ENCODE results near the gene GYPE.
"Not testable (repeated sequence)": the region's sequence is repeated elsewhere in the genome, so short reads cannot be mapped to it uniquely, and the experiment has no call there.

GYPE gene

GRCh38 chr4:143905440-143905839 is at the start of gene GYPE:
TSS of gene GYPE (minus strand) at chr4:143905559. CDS start at chr4:143905507, 52 bp downstream.
- DNase-seq (ENCODE audit: low spot score) = not testable (repeated sequence)

GRCh38 chr4:143951458-143951972 is 46.2 kb upstream of the GYPE start:
- not testable (repeated sequence) for DNase-seq (ENCODE audit: low spot score)

GRCh38 chr4:143950967-143951366 is 45.6 kb upstream of the GYPE start:
- DNase-seq (ENCODE audit: low spot score) = not testable (repeated sequence)

GRCh38 chr4:143950185-143950584 is 44.8 kb upstream of the GYPE start:
- DNase-seq (ENCODE audit: low spot score) = not testable (repeated sequence)

- DNase-seq (ENCODE audit: low spot score) = not testable (repeated sequence)
These were observed 42.1 kb upstream of the GYPE start for GRCh38 chr4:143947493-143947892.

- not testable (repeated sequence) for DNase-seq (ENCODE audit: low spot score)
These were observed 35.3 kb upstream of the GYPE start for GRCh38 chr4:143940708-143941107.

GRCh38 chr4:143939528-143939927 is 34.2 kb upstream of the GYPE start:
- DNase-seq (ENCODE audit: low spot score) = no peak

GRCh38 chr4:143938890-143939289 is 33.5 kb upstream of the GYPE start:
- DNase-seq (ENCODE audit: low spot score) = not testable (repeated sequence)

GRCh38 chr4:143921181-143921580 is 15.8 kb upstream of the GYPE start:
- DNase-seq (ENCODE audit: low spot score) = no peak

- DNase-seq (ENCODE audit: low spot score) = not testable (repeated sequence)
These were observed 11.1 kb upstream of the GYPE start for GRCh38 chr4:143916485-143916884.

- not testable (repeated sequence) for DNase-seq (ENCODE audit: low spot score)
These were observed 7.1 kb upstream of the GYPE start for GRCh38 chr4:143912478-143912877.

GRCh38 chr4:143911528-143912417 is 6.4 kb upstream of the GYPE start:
- DNase-seq (ENCODE audit: low spot score) = peak; percentile 2

- not testable (repeated sequence) for DNase-seq (ENCODE audit: low spot score)
These were observed 5.5 kb upstream of the GYPE start for GRCh38 chr4:143910906-143911305.

- peak; percentile 4 for DNase-seq (ENCODE audit: low spot score)
These were observed 2.5 kb upstream of the GYPE start for GRCh38 chr4:143907811-143908210.

- DNase-seq (ENCODE audit: low spot score) = not testable (repeated sequence)
These were observed 928 bp downstream of the GYPE start for GRCh38 chr4:143904431-143904830.

- DNase-seq (ENCODE audit: low spot score) = not testable (repeated sequence)
These were observed 15.0 kb downstream of the GYPE start for GRCh38 chr4:143890323-143890722.

- not testable (repeated sequence) for DNase-seq (ENCODE audit: low spot score)
These were observed 17.2 kb downstream of the GYPE start for GRCh38 chr4:143888189-143888588.

- DNase-seq (ENCODE audit: low spot score) = not testable (repeated sequence)
These were observed 20.4 kb downstream of the GYPE start for GRCh38 chr4:143884965-143885364.

- no peak for DNase-seq (ENCODE audit: low spot score)
These were observed 21.8 kb downstream of the GYPE start for GRCh38 chr4:143883529-143883928.

GRCh38 chr4:143882892-143883291 is 22.5 kb downstream of the GYPE start:
- no peak for DNase-seq (ENCODE audit: low spot score)

GRCh38 chr4:143879561-143879960 is 25.8 kb downstream of the GYPE start:
- not testable (repeated sequence) for DNase-seq (ENCODE audit: low spot score)

GRCh38 chr4:143875357-143875756 is 30.0 kb downstream of the GYPE start:
- not testable (repeated sequence) for DNase-seq (ENCODE audit: low spot score)

All from putamen (tissue), 1 donor.